ENCODE results near the gene CLIP1.
"Not testable (repeated sequence)": the region's sequence is repeated elsewhere in the genome, so short reads cannot be mapped to it uniquely, and the experiment has no call there.

The CLIP1 gene

DNA sequence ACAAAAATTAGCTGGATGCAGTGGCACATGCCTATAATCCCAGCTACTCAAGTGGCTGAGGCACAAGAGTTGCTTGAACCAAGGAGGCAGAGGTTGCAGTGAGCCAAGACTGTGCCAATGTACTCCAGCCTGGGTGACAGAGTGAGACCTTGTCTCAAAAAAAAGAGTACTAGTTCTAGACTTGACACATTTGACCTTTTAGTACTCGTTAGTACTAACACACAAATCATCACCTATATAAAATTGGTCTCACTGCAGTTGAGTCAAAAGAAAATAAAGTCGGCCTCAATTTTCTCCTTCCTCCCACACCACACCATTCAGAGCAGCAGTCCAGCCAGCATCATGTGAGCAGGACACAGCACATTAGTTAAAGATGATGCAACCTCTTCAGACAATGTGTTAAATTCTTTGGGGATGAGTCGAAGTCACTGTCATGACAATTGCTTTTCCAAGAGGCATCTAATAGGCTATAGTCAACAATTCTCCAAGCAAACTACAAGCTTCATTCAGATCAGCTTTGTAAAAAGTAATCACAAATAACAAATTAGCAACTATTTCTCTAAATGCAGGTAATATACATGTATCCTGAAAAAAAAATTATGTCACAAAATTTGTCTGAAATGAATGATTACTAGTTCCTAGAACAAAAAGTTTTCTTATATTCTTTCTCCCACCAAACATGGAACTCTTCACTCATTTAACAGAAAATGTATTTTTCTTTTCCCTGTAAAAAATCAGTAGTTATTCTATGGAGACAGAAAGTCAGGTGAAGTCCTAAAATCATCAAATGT, 55.6 kb downstream of the CLIP1 start:
- Histone ChIP-seq H3K9ac (ENCODE audit: low read depth, low read length) (no peak overlapping the region), H3K9me3 (ENCODE audit: control insufficient read depth, insufficient read depth, low read length) (no peaks in the 10 kb centered on the region), H3K4me1 (ENCODE audit: insufficient read depth, low read length) (peaks cover 18% of the 10 kb centered on the region), H3K36me3 (ENCODE audit: insufficient read depth, low read length) (no peaks in the 10 kb centered on the region)

DNA sequence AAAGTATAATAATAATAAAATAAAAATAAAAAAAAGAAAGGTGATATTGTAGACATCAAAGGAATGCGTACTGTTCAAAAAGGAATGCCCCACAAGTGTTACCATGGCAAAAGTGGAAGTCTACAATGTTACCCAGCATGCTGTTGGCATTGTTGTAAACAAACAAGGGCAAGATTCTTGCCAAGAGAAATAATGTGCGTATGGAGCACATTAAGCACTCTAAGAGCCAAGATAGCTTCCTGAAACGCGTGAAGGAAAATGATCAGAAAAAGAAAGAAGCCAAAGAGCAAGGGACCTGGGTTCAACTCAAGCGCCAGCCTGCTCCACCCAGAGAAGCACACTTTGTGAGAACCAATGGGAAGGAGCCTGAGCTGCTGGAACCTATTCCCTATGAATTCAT, 57.2 kb downstream of the CLIP1 start:
- H3K4me1 ChIP-seq (ENCODE audit: insufficient read depth, low read length) = peaks cover 18% of the 10 kb centered on the region
- not testable (repeated sequence) for H3K9me3 ChIP-seq (ENCODE audit: control insufficient read depth, insufficient read depth, low read length); H3K9ac ChIP-seq (ENCODE audit: low read depth, low read length); H3K36me3 ChIP-seq (ENCODE audit: insufficient read depth, low read length)

DNA sequence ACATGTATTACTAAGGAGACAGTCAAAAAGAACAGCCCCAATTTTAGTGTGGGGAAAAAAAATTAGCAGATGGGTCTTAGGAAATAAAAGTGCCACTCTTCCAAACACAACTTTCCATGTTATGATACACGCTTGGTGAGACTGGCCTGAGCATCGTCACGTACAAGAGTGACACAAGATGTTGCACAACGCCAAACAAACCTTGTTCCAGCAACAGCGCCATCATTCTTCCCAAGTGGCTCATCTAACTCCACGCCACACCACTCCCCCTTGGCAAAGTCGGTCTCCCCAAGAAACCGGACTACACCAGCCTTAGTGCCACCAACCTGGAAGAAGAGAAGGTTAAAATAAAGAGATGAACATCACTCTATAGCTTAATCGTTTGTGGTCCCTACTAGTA, 58.7 kb downstream of the CLIP1 start:
- no peaks in the 10 kb centered on the region for H3K9me3 ChIP-seq (ENCODE audit: control insufficient read depth, insufficient read depth, low read length)
- H3K9ac ChIP-seq (ENCODE audit: low read depth, low read length) = no peak overlapping the region
- H3K4me1 ChIP-seq (ENCODE audit: insufficient read depth, low read length) = peaks cover 18% of the 10 kb centered on the region
- no peaks in the 10 kb centered on the region for H3K36me3 ChIP-seq (ENCODE audit: insufficient read depth, low read length)

- Histone ChIP-seq H3K9me3 (ENCODE audit: control insufficient read depth, insufficient read depth, low read length) (no peaks in the 10 kb centered on the region), H3K4me1 (ENCODE audit: insufficient read depth, low read length) (peaks cover 12% of the 10 kb centered on the region), H3K36me3 (ENCODE audit: insufficient read depth, low read length) (no peaks in the 10 kb centered on the region), H3K9ac (ENCODE audit: low read depth, low read length) (no peak overlapping the region)
Observed at GRCh38 chr12:122362755-122363154, 59.7 kb downstream of the CLIP1 start.

DNA sequence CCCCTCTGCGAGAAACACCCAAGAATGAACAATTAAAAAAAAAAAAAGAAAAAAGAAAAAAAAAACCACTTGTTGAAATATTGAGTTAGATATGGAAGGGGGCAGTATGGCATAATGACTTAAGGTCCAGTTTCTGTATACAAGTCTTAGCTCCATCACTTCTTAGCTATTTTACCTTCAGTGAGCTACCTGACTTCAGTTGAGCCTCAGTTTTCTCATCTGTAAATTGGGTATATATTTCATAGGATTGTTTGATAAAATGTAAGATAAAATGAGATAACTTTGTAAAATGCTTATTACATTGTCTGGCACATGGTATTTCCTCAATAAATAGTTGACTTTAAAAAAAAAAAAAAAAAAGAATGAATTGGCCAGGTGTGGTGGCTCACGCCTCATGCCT, 64.1 kb downstream of the CLIP1 start:
- not testable (repeated sequence) for H3K9me3 ChIP-seq (ENCODE audit: control insufficient read depth, insufficient read depth, low read length); H3K36me3 ChIP-seq (ENCODE audit: insufficient read depth, low read length); H3K9ac ChIP-seq (ENCODE audit: low read depth, low read length); H3K4me1 ChIP-seq (ENCODE audit: insufficient read depth, low read length)

DNA sequence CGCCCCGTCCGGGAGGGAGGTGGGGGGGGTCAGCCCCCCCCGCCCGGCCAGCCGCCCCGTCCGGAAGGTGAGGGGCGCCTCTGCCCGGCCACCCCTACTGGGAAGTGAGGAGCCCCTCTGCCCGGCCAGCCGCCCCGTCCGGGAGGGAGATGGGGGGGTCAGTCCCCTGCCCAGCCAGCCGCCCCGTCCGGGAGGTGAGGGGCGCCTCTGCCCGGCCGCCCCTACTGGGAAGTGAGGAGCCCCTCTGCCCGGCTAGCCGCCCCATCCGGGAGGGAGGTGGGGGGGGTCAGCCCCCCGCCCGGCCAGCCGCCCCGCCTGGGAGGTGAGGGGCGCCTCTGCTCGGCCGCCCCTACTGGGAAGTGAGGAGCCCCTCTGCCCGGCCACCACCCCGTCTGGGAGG, 64.9 kb downstream of the CLIP1 start:
- H3K4me1 ChIP-seq (ENCODE audit: insufficient read depth, low read length); H3K9me3 ChIP-seq (ENCODE audit: control insufficient read depth, insufficient read depth, low read length); H3K9ac ChIP-seq (ENCODE audit: low read depth, low read length); H3K36me3 ChIP-seq (ENCODE audit: insufficient read depth, low read length): not testable (repeated sequence)

DNA sequence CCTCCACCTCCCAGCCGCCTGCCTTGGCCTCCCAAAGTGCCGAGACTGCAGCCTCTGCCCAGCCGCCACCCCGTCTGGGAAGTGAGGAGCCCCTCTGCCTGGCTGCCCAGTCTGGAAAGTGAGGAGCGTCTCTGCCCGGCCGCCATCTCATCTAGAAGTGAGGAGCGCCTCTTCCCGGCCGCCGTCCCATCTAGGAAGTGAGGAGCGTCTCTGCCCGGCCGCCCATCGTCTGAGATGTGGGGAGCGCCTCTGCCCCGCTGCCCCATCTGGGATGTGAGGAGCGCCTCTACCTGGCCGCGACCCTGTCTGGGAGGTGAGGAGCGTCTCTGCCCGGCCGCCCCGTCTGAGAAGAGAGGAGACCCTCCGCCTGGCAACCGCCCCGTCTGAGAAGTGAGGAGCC, 65.5 kb downstream of the CLIP1 start:
- H3K9me3 ChIP-seq (ENCODE audit: control insufficient read depth, insufficient read depth, low read length); H3K9ac ChIP-seq (ENCODE audit: low read depth, low read length); H3K36me3 ChIP-seq (ENCODE audit: insufficient read depth, low read length); H3K4me1 ChIP-seq (ENCODE audit: insufficient read depth, low read length): not testable (repeated sequence)

- Histone ChIP-seq H3K9ac (ENCODE audit: low read depth, low read length) (no peak overlapping the region), H3K9me3 (ENCODE audit: control insufficient read depth, insufficient read depth, low read length) (no peaks in the 10 kb centered on the region), H3K36me3 (ENCODE audit: insufficient read depth, low read length) (no peaks in the 10 kb centered on the region; the same call in 1 of the 2 replicates), H3K4me1 (ENCODE audit: insufficient read depth, low read length) (no peaks in the 10 kb centered on the region)
Observed at GRCh38 chr12:122356192-122356635, 66.3 kb downstream of the CLIP1 start.

- no peaks in the 10 kb centered on the region for H3K4me1 ChIP-seq (ENCODE audit: insufficient read depth, low read length)
- no peaks in the 10 kb centered on the region; the same call in 1 of the 2 replicates for H3K36me3 ChIP-seq (ENCODE audit: insufficient read depth, low read length)
- H3K9ac ChIP-seq (ENCODE audit: low read depth, low read length) = no peak overlapping the region
- no peaks in the 10 kb centered on the region for H3K9me3 ChIP-seq (ENCODE audit: control insufficient read depth, insufficient read depth, low read length)
Observed at GRCh38 chr12:122355706-122356105, 66.8 kb downstream of the CLIP1 start.

GRCh38 chr12:122354958-122355641, 67.4 kb downstream of the CLIP1 start:
- H3K9me3 ChIP-seq (ENCODE audit: control insufficient read depth, insufficient read depth, low read length) = no peaks in the 10 kb centered on the region
- no peaks in the 10 kb centered on the region for H3K4me1 ChIP-seq (ENCODE audit: insufficient read depth, low read length)
- H3K9ac ChIP-seq (ENCODE audit: low read depth, low read length) = no peak overlapping the region
- H3K36me3 ChIP-seq (ENCODE audit: insufficient read depth, low read length) = peaks cover 3% of the 10 kb centered on the region; the same call in 1 of the 2 replicates

GRCh38 chr12:122352394-122352793, 70.1 kb downstream of the CLIP1 start:
- Histone ChIP-seq H3K4me1 (ENCODE audit: insufficient read depth, low read length) (no peaks in the 10 kb centered on the region), H3K9ac (ENCODE audit: low read depth, low read length) (no peak overlapping the region), H3K36me3 (ENCODE audit: insufficient read depth, low read length) (peaks cover 3% of the 10 kb centered on the region), H3K9me3 (ENCODE audit: control insufficient read depth, insufficient read depth, low read length) (no peaks in the 10 kb centered on the region)

DNA sequence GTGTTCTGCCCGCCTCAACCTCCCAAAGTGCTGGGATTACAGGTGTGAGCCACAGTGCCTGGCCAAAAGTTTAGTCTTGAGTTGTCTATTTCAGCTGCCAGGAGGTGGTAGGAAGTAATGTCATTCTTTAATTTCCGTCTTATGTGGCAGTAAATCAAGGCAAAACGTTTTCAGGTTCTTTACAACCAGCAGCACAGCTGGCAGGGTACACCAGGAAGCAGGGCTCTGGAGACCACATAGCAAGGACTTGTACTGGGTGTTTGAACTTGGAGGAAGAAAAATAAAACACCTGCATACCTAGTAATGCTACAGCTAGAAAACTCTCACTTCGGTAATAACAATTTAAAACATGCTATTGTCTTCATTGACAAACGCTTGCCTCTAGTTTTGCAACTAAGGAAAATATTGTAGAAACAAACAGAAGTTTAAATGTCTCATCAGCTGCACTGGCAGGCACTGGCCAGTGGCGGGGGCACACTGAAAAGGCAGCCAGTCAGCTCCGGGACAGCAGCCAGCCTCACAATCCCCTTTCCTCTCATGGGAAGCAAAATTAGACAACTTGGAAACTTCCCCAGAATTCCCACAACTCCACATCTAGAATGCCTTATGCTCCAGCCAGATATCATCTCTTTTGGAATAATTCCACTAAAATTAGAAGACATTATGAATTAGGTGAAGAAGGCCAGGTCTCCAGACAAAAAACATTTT, 72.2 kb downstream of the CLIP1 start:
- Histone ChIP-seq H3K4me1 (ENCODE audit: insufficient read depth, low read length) (no peaks in the 10 kb centered on the region), H3K9ac (ENCODE audit: low read depth, low read length) (no peak overlapping the region), H3K9me3 (ENCODE audit: control insufficient read depth, insufficient read depth, low read length) (no peaks in the 10 kb centered on the region), H3K36me3 (ENCODE audit: insufficient read depth, low read length) (peaks cover 3% of the 10 kb centered on the region)

- no peaks in the 10 kb centered on the region for H3K9me3 ChIP-seq (ENCODE audit: control insufficient read depth, insufficient read depth, low read length)
- H3K36me3 ChIP-seq (ENCODE audit: insufficient read depth, low read length) = peaks cover 3% of the 10 kb centered on the region
- H3K9ac ChIP-seq (ENCODE audit: low read depth, low read length) = no peak overlapping the region
- H3K4me1 ChIP-seq (ENCODE audit: insufficient read depth, low read length) = no peaks in the 10 kb centered on the region
Observed at GRCh38 chr12:122349078-122349477, 73.4 kb downstream of the CLIP1 start.

DNA sequence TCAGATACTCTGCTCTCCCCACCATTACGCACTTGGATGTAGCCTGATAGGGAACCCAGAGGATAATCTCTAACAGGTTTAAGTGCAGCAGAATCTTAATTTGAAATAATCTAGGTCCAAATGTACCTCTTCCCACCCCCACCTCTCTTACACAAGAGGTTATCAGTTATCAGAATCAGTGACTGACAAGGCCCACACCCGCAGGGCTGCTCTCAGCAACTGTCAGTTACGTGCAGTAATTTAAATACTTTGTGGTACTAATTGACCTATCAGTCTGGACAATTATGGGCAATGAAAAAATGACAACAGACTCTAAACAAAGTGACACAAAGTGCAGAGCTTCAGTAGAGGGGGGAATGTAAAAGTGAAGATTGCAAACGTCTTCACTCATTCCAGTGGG, 74.0 kb downstream of the CLIP1 start:
- H3K9me3 ChIP-seq (ENCODE audit: control insufficient read depth, insufficient read depth, low read length) = no peaks in the 10 kb centered on the region
- H3K9ac ChIP-seq (ENCODE audit: low read depth, low read length) = no peak overlapping the region
- H3K4me1 ChIP-seq (ENCODE audit: insufficient read depth, low read length) = no peaks in the 10 kb centered on the region
- peaks cover 3% of the 10 kb centered on the region for H3K36me3 ChIP-seq (ENCODE audit: insufficient read depth, low read length)

DNA sequence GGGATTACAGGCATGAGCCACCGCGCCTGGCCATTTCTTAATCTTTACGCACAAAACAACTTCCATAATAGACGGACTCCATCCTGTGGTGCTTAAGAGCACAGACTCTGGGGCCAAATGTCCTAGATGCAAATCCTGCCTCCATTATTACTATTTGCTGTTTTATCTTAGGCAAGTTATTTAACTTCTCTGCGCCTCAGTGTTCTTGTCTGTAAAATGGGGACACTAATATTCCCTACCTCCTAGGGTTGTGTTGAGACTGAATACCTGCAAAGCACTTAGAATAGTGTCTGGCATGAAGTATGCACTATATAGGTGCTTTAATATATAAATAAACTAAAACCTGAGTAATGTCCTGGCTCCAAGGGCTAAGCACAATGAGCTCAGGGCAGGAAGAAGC, 76.4 kb downstream of the CLIP1 start:
- Histone ChIP-seq H3K4me1 (ENCODE audit: insufficient read depth, low read length) (no peaks in the 10 kb centered on the region), H3K9me3 (ENCODE audit: control insufficient read depth, insufficient read depth, low read length) (no peaks in the 10 kb centered on the region), H3K36me3 (ENCODE audit: insufficient read depth, low read length) (peaks cover 3% of the 10 kb centered on the region), H3K9ac (ENCODE audit: low read depth, low read length) (no peak overlapping the region)
